Vagina (tissue), 2 donors: ENCODE measurements around the gene CST4.
"Not testable (repeated sequence)": the region's sequence is repeated elsewhere in the genome, so short reads cannot be mapped to it uniquely, and the experiment has no call there.

Experiments used
- POLR2A ChIP-seq, 2 donors: fragments of 450-650 bp; IDR thresholded peaks; one replicate each; pipeline ENCODE4 v1.6.1; 2017; ENCODE audit warnings: antibody characterized with exemption in 2 of 2, mild to moderate bottlenecking in 2 of 2, moderate library complexity in 2 of 2
- POLR2AphosphoS5 ChIP-seq, 2 donors: sonication (generic); formaldehyde crosslinking; IDR thresholded peaks; one replicate each; pipeline ENCODE4 v1.9.0; 2017; ENCODE audit warnings: antibody characterized with exemption in 2 of 2, mild to moderate bottlenecking in 2 of 2, low read depth in 1 of 2; ENCODE audit not compliant: insufficient read depth in 1 of 2
- TF ChIP-seq, protein P1 (sequence below), 3 experiments: fragments of 450-650 bp in 2 of 3; fragments of 200-600 bp in 1 of 3; sonication (generic) in 1 of 3; IDR thresholded peaks; one replicate each; pipeline ENCODE4 v1.5.1; 2017 to 2019; ENCODE audit warnings: antibody characterized with exemption in 3 of 3, mild to moderate bottlenecking in 2 of 3, moderate library complexity in 2 of 3

DNA sequence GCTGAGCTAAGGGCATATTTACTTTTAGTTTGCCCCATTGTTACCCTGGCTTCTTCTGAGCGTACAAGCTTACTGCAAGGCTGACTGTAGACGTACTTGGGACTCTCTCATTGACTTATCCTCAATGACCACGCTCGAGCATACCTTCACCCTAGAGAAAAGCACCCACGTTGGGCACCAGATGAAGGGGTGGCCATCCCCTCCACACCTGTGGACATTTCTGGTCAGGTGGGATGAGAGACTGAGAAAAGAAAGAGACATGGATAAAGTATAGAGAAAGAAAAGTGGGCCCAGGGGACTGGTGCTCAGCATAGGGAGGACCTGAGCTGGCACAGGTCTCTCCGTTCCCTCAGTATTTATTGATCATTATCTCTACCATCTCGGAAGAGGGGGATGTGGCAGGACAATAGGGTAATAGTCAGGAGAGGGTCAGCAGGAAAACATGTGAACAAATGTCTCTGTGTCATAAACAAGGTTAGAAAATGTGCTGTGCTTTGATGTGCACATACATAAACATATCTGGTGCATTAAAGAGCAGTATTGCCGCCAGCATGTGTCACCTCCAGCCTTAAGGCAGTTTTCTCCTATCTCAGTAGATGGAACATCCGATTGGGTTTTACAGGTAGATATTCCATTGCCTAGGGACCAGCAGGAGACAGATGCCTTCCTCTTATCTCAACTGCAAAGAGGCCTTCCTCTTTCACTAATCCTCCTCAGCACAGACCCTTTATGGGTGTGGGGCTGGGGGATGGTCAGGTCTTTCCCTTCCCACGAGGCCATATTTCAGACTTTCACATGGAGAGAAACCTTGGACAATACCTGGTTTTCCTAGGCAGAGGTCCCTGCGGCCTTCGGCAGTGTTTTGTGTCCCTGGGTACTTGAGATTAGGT, 5.6 kb upstream of the CST4 start:
- TF ChIP-seq, protein P1, sequence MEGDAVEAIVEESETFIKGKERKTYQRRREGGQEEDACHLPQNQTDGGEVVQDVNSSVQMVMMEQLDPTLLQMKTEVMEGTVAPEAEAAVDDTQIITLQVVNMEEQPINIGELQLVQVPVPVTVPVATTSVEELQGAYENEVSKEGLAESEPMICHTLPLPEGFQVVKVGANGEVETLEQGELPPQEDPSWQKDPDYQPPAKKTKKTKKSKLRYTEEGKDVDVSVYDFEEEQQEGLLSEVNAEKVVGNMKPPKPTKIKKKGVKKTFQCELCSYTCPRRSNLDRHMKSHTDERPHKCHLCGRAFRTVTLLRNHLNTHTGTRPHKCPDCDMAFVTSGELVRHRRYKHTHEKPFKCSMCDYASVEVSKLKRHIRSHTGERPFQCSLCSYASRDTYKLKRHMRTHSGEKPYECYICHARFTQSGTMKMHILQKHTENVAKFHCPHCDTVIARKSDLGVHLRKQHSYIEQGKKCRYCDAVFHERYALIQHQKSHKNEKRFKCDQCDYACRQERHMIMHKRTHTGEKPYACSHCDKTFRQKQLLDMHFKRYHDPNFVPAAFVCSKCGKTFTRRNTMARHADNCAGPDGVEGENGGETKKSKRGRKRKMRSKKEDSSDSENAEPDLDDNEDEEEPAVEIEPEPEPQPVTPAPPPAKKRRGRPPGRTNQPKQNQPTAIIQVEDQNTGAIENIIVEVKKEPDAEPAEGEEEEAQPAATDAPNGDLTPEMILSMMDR (IDR thresholded peaks at IDR 0.05), result not testable (repeated sequence)
- not testable (repeated sequence) for TF ChIP-seq POLR2A (IDR thresholded peaks at IDR 0.05); POLR2AphosphoS5 (IDR thresholded peaks at IDR 0.05; ENCODE audit: insufficient read depth in 1 of 2, low read depth in 1 of 2)
